Activated naive CD8-positive, alpha-beta T cell treated with anti-CD3 and anti-CD28 coated beads, Interleukin-2, amount 50 U/mL, for 16 hours (primary cell): Measurements from ENCODE around the gene XRCC1.

ENCODE experiments used
- DNase-seq: peaks from one replicate; pipeline ENCODE4 v3.0.0-alpha.2; 2020; ENCODE audit warnings: low read depth, low spot score

The XRCC1 gene, protein sequence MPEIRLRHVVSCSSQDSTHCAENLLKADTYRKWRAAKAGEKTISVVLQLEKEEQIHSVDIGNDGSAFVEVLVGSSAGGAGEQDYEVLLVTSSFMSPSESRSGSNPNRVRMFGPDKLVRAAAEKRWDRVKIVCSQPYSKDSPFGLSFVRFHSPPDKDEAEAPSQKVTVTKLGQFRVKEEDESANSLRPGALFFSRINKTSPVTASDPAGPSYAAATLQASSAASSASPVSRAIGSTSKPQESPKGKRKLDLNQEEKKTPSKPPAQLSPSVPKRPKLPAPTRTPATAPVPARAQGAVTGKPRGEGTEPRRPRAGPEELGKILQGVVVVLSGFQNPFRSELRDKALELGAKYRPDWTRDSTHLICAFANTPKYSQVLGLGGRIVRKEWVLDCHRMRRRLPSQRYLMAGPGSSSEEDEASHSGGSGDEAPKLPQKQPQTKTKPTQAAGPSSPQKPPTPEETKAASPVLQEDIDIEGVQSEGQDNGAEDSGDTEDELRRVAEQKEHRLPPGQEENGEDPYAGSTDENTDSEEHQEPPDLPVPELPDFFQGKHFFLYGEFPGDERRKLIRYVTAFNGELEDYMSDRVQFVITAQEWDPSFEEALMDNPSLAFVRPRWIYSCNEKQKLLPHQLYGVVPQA

GRCh38 chr19:43575156-43575950, at the start of gene XRCC1, which contains the start of gene PINLYP:
TSS of gene XRCC1 (minus strand) at chr19:43575527. CDS start at chr19:43575458, 69 bp downstream.
TSS of gene PINLYP (plus strand) at chr19:43575801. CDS start at chr19:43577192, 1,391 bp downstream.
- DNase-seq, result peak; percentile 96

DNA sequence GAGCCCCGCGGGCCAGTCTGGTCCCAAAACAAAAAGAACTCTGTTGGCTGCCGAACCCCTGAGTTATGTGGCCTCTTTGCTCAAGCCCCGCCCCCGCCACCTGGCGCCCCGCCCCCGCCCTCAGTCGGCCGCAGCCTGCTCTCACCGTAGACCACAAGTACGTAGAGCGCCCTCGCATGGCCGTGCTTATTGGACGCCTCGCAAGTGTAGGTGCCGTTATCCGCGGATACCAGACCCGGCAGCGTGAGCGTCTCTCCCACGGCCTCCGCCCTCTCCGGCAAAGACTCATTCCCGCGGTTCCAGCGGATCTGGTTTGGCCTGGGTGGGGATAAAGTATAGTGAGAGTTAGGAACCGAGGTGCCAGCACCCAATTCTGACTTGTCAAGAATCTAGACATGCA, 49.6 kb upstream of the XRCC1 start:
- peak; percentile 70 for DNase-seq

DNA sequence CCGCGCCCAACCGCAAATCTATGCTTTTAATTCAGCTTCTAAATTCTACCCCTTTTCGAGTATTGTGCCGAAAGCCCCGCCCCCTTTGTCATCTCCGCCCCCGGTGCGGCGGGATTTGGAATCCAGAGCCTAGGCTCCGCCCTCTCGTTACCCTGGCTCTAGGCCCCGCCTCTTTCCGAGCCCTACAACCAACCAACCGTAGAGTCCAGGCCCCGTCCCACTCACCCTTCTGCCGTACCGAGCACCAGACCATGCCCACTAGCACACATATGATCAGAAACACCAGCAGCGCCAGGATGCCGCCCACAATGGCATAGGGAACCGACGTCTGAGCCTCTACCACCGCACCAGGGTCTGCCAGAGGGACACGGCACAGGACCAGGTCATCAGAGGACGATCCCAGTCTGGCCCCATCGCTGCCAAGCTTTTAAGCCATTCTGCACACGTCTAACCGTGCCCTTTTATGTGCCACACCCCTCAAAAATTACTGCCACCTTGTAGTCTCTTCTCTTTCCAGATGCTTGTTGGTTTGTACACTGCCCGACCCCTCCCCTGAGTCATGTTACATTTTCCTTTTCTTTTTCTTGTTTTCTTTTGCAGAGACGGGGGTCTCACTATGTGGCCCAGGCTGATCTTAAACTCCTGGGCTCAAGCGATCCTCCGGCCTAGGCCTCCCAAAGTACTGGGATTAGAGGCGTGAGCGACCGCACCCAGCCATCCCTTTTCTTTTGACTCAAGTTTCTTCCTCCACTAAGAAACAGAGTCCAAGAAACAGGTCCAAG, 48.8 kb upstream of the XRCC1 start:
- DNase-seq, result no peak

- DNase-seq, result no peak
These were observed 47.6 kb upstream of the XRCC1 start for GRCh38 chr19:43622956-43623355.

DNA sequence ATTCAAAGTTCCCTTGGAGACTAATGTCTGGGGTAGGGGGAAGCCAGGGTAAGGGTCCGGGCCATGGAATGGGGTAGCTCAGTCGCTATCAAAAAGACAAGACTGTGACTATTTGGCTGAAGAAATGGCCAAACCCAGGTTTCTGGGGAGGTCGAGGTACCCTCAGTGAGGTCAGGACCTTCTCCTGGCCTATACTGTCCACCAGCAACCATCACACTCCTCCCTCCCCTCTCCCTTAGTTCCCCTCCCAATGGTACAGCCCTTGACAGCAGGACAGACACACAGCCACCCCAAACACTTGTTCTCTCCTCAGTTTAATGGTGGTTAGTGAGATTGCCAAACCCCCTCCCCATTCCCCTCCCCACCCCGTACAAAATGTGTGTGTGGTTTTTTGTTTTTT, 46.7 kb upstream of the XRCC1 start:
- DNase-seq, result no peak

DNA sequence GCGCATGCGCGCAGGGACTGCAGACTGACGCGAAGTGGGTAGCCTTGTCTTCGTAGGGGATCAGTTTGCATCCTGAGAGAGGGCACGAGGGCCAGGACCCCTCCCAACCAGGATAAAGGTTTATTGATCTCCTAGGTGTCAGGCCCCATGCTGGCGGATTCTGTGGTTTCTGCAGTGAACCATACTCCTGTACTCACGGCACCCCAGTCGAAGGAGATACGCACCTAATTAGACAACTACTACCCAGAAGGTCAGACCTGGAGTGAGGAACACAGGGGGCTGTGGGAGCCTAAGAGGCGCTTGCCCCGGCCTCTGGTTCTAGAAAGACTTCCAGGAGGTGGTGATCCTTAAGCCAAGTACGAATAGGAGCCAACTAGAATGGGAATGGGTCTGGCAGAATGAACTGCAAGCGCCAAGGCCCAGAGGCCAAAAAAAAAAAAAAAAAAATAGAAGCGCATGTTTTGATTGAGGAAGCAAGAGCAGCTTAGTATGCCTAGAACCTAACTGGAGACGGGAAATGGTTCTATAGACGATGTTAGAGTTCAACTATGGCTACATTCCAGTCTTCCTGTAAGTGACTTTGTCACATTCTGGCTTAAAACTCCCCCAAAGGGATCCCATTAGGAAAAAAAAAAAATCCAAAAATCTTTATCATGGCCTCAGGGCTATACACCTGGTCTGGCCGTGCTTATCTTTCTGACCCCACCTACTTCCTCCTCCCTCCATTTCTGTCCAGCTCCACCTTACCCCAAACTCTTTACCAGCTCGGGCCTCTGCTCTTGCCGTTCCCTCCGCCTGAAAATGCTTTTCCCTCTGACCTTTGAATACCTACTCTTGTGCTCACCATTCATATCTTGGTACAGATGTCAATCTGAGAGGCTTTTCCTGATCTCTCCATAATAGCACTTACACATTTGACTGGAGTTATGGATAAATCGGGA, 45.0 kb upstream of the XRCC1 start:
- peak; percentile 70 for DNase-seq

GRCh38 chr19:43619262-43620060, 44.1 kb upstream of the XRCC1 start, which contains the start of gene ZNF428:
TSS of gene ZNF428 (minus strand) at chr19:43619629. CDS start at chr19:43614304, 5,325 bp downstream.
- peak; percentile 73 for DNase-seq

DNA sequence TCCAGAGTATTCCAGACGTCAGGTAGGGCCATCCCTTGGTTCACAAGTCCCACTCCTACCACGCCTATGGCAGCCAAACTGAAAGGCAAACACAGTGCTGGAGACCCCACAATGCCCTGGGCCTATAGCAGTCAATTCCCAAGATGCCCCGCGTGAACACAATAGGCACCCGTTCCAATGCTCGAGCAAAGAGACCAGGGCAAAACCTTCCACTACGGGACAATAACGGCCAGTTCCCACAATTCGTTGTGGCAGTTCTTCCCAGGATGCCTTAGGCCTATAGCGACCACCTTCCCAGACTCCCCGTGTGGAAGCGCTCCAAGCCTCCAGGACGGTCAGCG, 43.6 kb upstream of the XRCC1 start:
- DNase-seq, result no peak

GRCh38 chr19:43616954-43617353, 41.6 kb upstream of the XRCC1 start:
- DNase-seq, result no peak

DNA sequence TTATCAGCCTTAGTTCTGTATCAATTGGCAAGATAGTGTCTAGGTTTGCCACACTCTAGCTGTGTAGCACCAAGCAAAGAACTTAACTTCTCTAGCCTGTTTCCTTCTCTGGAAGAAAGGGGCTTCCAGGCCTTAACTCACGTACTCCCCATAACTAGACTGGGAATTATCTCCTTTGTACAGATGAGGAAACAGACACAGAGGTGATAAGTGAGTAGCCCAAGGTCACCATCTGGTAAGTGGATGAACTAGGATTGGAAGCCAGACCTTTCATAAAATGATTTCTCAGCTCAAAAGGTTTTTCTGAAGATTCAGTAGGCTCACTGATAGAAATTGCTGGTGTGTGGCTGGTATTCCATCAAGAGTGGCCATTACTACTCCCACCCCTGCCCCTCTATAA, 41.0 kb upstream of the XRCC1 start:
- DNase-seq, result no peak

GRCh38 chr19:43612374-43612773, 37.0 kb upstream of the XRCC1 start:
- DNase-seq, result no peak

- no peak for DNase-seq
These were observed 36.5 kb upstream of the XRCC1 start, which contains the start of gene SRRM5 for GRCh38 chr19:43611788-43612187. TSS of gene SRRM5 (plus strand) at chr19:43612088. CDS start at chr19:43612122, 34 bp downstream.

GRCh38 chr19:43610493-43610892, 35.2 kb upstream of the XRCC1 start:
- no peak for DNase-seq

GRCh38 chr19:43609872-43610271, 34.5 kb upstream of the XRCC1 start:
- no peak for DNase-seq

- no peak for DNase-seq
These were observed 32.2 kb upstream of the XRCC1 start for GRCh38 chr19:43607238-43608205.

GRCh38 chr19:43606569-43607229, 31.4 kb upstream of the XRCC1 start:
- no peak for DNase-seq

DNA sequence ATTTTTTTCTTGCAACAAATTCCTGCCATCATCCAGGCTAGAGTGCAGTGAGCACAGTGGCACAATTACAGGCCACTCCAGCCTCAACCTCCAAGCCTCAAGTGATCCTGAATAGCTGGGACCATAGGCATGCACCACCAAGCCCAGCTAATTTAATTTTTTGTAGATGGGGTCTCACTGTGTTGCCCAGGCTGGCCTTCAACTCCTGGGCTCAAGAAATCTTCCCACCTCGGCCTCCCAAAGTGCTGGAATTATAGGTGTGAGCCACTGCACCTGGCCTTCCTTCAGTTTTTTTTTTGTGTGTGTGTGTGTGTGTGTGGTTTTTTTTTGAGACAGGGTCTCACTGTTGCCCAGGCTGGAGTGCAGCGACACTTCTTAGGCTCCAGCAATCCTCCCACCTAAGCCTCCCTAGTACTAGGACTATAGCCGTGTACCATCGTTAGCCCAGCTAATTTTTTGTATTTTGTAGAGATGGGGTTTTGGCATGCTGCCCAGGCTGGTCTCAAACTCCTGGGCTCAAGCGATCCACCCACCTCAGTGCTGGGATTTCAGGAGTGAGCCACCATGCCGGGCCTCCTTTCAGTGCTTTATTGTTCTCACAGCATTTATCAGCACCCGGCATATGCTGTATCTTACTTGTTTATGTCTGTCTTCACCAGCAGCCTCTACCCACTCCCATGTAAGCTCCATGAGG, 30.7 kb upstream of the XRCC1 start:
- no peak for DNase-seq
